Measurements from ENCODE around the gene SMPD4.
"Not testable (repeated sequence)": the region's sequence is repeated elsewhere in the genome, so short reads cannot be mapped to it uniquely, and the experiment has no call there.

The SMPD4 gene

DNA sequence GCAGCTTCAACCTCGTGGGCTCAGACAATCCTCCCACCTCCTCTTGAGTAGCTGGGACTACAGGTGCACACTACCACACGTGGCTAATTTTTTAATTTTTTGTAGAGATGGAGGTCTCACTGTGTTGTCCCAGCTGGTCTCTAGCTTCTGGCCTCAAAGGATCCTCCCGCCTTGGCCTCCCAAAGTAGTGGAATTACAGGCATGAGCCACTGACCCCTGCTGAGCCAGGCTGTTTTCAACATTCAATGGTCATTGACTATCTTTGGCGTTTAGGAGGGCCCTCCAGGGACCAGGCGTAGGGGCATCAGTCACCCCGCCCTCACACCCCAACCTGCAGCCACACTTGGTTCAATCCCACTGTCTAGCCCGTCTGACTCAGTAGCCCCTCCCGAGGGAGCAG, 5.9 kb upstream of the SMPD4 start:
- no peak for DNase-seq

DNA sequence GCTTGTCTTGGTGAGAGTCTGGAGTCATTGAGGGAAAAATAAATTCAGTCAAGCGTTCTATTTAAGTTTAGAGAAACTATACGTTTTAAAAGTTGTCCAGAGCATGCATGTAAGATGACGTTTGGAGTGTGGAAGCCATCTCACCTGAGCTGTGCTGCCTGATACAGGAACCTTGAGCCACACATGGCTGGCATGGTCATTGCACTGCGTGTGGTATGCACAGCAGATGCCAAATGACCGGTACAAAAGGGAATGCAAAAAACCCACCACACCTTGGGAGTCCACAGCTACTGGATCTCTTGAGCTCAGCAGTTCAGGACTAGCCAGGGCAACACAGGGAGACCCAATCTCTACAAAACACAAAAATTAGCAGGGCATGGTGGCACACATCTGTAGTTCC, 5.0 kb upstream of the SMPD4 start:
- no peak for DNase-seq

DNA sequence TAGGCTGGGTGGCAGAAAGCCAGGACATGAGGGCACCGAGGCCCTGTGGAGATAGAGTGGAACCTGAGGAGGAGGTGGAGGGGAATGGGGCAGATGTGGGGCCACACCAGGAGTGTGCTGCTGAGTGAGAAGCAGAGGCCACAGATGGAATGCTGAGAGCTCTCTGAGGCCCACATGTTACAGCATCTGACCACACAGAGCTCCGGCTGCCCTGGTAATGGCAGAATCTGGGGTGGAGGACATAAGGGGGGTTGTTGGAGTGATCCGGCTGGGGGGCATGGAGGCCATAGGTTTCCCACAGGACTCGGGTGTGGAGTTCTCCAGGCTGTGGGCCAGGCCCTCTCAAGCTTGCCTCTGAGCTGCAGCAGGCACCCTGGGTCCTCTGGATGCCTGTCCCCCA, 4.5 kb upstream of the SMPD4 start:
- DNase-seq, result no peak

DNA sequence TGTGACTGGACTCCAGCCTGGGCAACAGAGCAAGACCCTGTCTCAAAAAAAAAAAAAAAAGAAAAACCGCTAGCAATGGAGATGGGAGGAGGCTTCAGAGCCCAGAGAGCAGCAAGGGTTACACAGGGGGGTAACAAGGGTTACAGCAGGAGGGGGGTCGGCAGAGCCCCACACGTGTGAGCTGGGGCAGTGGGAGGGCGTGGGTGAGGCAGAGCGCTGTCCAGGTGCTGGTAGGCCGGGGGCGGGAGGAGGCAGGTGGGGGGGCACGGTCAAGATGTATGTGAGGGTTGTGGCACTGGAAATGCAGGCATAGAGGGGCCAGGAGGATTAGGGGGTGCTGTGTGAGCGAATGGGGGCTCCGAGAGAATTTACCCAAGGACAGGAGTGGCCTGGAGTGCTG, 4.0 kb upstream of the SMPD4 start:
- no peak for DNase-seq

DNA sequence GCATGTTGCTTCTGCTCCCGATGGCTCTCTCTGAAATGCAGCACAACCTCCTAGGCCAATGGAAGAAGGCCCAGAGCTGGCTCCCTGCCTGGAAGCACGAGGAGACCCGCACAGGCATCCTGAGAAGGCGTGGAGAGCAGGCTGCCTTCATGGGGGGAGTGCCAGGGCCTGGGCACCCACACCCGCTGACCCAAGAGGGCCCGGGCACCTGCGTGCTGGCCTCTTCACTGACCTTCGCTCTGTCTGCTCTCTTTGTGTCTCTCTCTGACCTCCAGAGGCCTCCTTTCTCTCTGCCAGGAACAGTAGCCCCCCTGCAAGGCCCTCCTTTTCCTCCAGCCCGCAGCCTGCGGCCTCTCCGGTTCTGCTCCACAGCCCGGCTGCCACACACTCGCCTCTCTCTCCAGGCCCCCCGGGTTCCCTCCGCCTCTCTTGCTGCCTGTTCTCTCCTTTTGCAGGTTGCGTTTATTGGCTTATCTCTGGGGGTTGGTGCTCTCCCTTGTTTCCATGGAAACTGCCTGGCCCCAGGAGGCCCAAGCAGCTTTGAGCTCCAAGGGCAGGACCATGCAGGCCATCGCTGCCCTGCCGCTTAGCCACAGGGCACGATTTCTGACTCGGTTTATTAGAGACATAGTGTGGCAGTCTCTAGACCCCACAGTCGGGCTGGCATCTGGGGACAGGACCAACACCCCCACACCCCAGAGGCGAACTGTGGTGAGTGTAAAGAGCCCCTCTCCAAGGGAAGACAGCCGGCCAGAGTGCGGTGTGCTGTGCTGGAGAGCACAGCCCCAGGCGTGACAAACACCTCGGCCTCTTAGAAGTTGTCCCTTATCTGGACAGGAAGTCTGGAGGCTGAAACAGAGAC, 2.3 kb upstream of the SMPD4 start:
- no peak for DNase-seq

DNA sequence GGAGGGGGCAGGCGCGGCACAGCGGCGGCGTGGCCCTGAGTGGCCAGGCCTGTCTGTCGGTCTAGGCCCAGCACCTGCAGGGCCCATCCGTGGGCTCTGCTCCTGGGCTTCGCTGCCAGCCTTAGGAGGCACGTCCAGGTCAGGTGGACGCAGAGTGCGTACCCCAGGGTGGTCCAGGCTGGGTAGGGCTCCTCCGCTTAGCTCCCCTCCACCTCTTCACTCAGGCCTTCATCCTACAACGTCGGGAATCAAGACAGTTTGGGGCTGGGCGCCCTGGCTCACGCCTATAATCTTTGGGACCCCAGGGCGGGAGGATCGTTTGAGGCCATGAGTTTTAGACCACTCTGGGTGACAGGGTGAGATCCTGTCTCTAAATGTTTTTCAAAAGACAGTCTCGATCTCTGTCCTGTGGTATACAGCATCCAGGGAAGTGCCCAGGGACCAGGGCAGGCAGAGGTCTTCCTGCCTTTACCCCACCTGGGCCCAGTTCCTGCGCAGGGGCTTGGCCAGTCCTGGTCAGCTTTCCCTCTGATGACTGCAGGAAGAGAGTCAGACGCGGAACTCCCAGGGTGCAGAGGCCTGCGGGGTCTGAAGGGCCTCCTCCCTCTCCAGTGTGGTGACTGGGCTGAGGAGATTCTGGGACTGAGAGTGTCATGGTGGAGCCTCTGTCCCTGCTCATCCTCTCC, 1.6 kb upstream of the SMPD4 start:
- not testable (repeated sequence) for DNase-seq

DNA sequence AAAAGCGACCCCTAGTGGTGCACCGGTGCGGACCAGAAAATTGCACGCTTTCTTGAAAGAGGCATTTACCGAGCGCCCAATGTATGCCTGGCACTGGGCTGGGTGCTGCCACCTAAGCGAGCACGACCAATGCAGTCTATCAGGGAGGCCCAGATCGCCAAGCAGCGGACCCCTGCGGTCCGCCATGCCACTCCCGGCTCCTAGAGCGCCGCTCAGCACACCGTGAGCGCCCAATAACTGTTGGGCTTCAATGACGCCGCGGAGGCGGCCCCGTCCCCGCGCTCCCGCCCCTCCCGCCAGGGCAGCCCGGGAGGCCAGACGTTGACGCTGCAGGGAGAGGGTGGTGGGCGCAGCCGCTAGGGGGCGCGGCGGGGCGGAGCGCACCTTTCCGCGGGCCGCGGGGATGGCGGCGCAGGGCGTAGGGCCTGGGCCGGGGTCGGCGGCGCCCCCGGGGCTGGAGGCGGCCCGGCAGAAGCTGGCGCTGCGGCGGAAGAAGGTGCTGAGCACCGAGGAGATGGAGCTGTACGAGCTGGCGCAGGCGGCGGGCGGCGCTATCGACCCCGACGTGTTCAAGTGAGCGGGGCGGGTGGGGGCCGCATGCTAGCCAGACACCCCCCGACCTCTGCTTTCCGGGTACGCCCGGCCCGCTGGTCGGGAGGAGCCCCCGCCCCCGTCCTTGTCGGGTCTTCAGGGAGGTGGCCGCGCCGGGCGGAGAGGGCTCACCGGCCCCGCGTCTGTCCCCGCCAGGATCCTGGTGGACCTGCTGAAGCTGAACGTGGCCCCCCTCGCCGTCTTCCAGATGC, 679 bp upstream of the SMPD4 start, which contains the start of gene MZT2B:
TSS of gene MZT2B (plus strand) at position 383 of the 803 bp plus-strand sequence. CDS start at position 404, 21 bp downstream.
- DNase-seq, result peak; percentile 91

DNA sequence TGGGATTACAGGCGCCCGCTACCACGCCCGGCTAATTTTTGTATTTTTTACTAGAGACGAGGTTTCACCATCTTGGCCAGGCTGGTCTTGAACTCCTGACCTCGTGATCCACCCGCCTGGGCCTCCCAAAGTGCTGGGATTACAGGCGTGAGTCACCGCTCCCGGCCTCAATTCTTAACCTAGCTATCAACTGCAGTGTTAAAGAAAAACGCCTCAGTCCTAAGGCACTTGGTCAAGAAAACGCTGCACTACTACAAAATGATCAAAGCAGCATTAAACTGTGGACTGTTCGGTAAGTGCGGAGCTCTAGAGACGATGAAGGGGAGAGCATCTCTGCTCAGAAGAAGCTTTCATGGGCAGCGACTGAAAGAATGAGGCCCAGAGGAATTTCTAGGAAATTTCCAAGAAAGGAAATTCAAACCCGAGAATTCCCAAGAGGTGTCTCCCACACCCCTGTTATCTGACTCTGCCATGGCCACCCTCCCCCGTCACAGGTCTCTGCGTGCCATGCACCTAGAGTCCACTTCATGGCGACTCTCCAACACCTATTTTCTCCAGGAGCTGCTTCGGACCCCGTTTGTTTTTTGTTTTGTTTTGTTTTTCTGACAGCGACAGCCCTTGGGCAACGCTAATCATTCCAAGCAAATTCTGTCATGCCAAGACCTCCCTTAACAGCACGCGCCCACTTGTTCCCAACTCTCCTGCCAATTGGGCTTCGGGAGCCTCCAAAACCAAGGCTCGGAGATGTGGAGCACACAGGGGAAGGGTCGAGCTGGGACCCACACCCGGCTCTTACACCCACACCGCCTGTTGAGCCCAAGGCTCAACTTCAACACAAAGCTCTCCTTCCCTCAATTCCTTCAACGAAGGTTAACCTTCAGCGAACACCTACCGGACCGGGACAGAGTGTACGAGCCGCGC, 738 bp downstream of the SMPD4 start:
- not testable (repeated sequence) for DNase-seq

DNA sequence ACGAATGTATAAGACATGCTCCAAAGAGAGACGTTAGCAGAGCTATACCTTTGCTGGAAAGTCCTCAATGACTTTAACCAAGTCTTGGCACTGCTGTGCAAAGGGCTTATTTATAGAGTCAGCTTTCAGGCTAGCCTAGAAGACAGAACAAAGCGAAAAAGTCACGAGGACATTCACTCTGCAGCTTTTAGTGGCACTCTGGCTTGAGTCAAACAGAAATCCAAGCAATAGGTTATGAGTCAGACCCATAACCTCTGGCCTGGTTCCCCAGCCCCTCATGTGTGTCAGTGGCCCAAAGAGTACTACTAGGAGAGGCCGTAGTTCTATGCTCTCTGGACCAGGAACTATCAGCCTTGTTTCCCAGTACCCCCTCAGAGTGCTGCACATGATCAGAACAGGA, 6.5 kb downstream of the SMPD4 start:
- not testable (repeated sequence) for DNase-seq

DNA sequence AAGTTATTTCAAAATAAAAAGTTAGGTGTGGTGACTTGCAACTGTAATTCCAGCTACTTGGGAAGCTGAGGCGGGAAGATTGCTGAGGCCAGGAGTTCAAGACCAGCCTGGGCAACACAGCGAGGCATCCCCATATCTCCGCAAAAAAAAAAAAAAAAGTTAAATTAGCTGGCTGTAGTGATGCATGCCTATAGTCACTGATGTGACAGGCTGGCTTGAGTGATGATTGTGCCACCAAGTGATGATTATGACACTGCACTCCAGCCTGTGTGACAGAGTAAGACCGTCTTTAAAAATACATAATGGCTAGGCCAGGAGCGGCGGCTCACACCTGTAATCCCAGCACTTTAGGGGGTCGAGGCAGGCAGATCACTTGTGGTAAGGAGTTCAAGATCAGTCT, 11.5 kb downstream of the SMPD4 start:
- DNase-seq, result no peak

DNA sequence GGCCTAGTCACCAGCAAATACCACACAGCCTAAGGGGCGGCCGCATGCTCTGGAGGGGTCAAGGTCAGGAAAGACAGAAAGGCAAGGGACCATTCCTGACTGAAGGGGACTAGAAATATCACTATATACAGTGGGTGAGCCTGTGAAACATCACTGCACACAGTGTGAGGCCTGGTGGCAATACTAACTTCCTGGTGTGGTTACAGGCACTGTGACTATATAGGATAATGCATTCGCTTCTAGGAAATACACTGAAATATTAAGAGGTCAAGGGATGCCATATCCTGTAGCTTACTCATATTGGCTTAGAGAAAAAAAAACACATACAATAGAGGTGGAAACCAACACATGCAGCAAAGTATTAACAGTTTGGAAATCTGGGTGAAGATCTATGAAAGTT, 12.2 kb downstream of the SMPD4 start:
- DNase-seq, result not testable (repeated sequence)

DNA sequence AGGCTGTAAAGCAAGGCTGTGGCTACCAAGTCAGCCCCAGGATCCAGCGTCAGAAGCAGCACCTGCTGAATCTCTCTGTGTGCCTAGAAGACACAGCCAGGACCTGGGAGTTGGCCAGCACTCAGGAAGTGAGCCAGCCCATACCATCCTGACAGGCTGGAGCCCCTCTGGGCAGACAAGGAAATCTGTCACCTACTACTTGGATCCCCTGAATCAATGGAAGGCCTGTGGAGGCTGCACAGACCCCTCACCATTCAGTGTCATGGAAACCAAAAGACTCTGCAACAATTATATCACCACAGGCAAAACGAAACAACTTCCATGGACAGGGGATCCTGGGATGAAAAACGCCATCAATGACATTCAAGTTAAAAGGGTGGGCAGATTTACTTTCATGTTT, 14.8 kb downstream of the SMPD4 start:
- DNase-seq, result not testable (repeated sequence)

DNA sequence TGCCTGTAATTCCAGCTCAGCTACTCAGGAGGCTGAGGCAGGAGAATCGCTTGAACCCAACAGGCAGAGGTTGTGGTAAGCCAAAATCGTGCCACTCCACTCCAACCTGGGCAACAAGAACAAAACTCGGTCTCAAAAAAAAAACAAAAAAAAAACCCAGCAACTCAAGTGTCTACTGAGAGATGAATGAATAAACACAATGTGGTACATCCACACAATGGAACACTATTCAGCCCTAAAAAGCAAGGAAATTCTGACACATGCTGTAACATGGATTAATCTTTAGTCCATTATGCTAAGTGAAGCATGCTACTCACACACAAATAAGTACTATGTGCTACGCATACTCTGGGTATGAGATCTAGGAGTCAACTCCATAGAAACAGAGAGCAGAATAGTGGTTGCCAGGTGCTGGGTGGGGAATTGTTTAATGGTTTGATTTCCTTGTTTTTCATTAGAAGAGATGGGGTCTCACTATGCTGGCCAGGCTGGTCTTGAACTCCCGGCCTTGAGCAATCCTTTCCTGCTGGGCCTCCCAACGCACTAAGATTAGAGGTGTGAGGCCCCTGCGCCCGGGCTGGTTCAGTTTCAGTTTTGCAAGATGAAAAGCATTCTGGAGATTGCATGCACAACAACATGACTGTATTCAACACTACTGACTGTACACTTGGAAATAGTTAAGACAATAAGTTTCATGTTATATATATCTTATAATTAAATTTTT, 15.9 kb downstream of the SMPD4 start:
- DNase-seq, result no peak

DNA sequence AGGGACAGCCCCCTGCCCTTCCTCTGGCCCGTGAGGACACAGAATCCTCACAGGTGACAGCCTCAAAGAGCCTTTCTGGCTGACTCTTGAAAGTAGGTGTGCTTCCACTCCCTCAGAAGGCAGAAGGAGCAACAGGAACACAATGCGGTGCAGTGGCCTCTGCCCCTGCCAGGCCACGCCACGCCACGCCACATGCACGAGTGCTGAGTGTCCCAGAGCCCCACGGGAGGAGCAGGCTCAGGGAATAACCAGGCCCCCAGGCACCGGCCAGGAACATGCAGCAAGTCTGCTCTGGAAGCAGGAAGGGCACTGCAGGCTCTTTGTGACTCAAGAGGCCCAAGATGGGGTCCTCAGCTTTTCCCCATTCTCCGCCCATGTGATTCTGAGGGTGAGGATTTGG, 18.4 kb downstream of the SMPD4 start:
- no peak for DNase-seq

DNA sequence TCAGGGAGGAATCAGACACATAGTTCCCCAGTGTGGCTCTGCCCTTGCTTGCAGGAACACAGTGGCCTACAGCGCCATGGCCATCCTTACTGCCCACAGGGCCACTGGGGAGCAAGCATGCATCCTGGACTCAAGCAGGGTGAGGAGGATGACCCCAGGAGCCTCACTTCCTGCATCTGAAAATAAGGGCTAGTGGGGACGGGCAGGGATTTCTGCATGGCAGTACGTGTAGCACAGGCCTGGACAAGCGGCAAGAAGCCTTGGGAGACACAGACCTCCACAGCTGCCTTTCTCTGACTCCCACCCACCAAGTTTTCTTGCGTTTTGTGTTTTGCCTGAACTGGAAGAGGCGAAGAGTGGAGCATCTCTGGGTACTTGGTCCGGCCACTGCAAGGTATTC, 18.9 kb downstream of the SMPD4 start:
- not testable (repeated sequence) for DNase-seq

DNA sequence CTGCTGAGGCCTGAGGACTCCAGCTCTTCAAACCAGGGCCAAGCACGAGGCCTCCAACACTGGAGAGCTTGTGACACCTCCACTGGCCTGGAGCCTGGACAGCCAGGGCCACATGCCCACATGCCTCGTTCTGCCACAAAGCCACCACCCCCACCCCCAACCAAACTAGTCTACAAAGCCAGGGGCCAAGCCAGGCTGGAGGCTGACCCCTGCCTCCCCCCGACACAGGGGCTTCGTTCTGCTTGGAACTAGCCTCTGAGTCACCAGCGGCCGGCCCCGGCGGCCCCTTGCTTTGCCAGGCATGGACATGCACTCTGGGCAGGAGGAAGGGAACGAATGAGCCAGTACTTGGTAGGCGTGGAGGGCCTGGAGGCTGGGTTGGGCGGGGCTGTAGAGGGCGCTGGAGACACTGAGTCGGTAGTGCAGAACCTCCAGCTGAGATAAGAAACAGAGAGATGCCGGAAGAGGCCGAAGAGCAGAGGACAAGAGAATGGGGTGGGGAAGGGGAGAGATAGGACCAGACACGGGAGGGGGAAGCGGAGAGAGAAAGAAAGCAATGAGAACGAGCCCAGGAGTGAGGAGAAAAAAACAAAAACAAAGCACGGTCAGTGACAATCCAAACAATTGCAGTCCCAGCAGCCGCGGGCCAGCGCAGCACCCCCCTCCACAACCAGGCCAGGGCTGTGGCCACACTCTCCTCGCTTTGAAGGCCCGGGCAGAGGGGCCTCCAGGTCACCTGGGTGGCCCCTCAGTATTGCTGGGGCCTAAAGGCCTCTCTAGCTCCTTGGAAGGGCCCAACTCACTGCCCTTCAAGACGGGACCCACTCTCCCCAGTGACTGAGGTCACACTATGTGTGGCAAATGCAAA, 20.3 kb downstream of the SMPD4 start:
- not testable (repeated sequence) for DNase-seq

DNA sequence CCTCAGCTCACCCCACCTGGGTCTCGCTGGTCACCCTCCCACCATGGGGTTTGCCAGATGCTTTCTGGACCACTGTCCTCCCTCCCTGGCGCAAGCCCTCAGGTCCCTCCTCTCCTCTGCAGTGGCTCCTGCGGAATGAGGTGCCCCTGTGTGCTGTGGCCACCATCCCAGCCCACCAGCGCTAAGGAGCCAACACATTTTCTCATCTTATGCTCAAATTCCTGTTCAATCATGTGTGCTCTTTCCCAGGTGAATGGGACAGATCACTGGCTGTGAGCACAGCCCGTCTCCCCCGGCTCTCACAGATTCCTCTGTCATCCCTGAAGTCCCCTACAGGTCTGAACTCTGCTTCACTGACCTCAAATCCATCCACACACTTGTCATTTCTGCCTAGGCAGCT, 21.3 kb downstream of the SMPD4 start:
- no peak for DNase-seq

DNA sequence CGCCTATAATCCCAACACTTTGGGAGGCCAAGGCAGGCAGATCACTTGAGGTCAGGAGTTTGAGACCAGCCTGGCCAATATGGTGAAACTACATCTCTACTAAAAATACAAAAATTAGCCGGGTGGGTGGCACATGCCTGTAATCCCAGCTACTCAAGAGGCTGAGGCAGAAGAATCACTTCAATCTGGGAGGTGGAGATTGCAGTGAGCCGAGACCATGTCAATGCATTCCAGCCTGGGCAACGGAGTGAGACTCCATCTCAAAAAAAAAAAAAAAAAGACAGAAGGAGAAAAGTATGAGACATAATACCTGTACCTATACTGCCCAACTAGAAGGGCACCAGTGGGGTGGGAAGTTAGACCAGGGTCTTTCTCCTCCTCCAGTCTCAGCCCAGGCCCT, 22.0 kb downstream of the SMPD4 start:
- not testable (repeated sequence) for DNase-seq

DNA sequence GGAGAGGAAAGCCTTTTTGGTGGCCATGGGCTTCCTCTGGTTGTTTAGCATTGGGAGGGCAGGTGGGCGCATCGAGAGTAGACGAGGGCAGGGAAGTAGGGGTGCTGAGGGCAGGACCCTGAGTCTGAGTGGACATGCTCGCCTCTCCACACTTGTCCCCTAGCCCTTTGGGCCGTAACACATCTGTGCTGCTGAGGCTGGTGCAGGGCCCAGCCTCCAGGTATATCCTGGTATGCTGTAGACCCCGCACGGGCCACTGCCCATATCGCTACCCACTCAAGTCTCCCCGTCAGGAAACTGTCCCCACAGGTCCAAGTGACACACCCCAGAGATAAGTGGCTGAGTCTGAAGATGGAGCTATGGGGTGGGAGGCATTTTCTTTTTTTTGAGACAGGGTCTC, 22.8 kb downstream of the SMPD4 start:
- DNase-seq, result no peak

DNA sequence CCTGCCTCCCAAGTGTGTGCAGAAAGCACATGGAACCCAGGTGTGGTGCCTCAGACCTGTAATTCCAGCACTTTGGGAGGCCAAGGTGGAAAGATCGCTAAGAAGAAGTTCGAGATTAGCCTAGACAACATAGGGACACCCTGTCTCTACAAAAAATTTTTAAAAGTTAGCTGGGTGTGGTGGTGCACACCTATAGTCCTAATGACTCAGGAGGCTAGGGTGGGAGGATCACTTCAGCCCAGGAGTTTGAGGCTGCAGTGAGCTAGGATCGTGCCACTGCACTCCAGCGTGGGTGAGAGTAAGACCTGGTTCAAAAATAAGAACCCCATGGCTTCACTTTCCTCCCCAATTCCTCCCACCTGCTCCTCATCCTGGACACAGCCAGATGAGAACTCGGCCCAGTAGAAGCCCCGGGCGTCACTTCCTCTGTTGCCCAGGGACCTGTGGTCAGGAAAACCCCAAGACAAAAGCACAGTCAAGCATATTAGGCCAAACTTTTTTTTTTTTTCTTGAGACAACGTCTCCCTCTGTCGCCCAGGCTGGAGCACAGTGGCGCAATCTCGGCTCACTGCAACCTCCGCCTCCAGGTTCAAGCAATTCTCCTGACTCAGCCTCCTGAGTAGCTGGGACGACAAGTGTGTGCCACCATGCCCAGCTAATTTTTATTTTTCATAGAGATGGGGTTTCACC, 23.4 kb downstream of the SMPD4 start:
- DNase-seq, result not testable (repeated sequence)

Measured in CD4-positive, alpha-beta T cell treated with Interleukin-10 for 1 hour (primary cell).